ENCODE measurements around the gene MYO18A.

The MYO18A gene

DNA sequence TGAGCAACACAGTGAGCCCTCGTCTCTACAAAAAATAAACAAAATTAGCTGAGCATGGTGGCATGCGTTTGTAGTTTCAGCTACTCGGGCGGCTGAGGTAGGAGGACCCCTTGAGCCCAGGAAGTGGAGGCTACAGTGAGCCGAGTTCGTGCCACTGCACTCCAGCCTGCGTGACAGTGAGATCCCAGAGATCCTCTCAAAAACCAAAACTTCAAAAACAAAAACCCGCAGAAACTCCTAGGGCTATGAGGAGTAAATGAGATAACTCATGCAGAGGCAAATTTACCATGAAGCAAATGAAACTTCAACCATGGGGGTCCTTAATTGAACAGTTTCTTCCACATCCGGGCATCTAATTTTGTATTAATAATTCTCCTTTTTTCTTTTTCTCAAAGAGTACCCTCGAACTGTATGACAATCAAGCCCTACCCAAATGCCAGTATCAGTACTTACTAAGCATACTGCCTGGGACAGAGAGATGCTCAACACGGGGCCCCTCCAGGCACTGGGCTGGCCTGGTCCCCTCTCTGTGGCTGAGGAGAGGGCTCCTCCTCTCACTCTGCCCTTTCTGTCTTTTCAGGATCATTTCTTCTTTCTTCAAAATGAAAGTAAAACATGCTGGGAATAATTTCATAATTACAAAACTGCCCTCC lies 138.0 kb downstream of the MYO18A start:
- DNase-seq (ENCODE audit: low spot score): no peak
- TF ChIP-seq, protein P1, sequence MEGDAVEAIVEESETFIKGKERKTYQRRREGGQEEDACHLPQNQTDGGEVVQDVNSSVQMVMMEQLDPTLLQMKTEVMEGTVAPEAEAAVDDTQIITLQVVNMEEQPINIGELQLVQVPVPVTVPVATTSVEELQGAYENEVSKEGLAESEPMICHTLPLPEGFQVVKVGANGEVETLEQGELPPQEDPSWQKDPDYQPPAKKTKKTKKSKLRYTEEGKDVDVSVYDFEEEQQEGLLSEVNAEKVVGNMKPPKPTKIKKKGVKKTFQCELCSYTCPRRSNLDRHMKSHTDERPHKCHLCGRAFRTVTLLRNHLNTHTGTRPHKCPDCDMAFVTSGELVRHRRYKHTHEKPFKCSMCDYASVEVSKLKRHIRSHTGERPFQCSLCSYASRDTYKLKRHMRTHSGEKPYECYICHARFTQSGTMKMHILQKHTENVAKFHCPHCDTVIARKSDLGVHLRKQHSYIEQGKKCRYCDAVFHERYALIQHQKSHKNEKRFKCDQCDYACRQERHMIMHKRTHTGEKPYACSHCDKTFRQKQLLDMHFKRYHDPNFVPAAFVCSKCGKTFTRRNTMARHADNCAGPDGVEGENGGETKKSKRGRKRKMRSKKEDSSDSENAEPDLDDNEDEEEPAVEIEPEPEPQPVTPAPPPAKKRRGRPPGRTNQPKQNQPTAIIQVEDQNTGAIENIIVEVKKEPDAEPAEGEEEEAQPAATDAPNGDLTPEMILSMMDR (IDR thresholded peaks at IDR 0.05; ENCODE audit: extremely low read depth, missing control alignments): no peak

DNA sequence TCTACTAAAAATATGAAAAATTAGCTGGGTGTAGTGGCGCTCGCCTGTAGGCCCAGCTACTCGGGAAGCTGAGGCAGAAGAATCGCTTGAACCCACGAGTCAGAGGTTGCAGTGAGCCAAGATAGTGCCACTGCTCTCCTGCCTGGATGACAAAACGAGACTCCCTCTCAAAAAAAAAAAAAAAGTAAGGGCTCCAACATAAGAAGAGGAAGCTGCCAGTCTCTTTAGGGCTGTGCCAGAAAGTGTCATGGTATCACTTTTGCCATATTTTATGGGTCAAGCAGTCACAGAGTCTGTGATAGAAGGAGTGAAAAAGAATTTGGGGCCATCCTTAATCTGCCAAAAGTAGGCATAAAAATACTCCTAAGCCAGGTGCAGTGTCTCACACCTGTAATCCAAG lies 138.6 kb downstream of the MYO18A start:
- TF ChIP-seq, protein P1 (IDR thresholded peaks at IDR 0.05; ENCODE audit: extremely low read depth, missing control alignments): no peak
- DNase-seq (ENCODE audit: low spot score): no peak

DNA sequence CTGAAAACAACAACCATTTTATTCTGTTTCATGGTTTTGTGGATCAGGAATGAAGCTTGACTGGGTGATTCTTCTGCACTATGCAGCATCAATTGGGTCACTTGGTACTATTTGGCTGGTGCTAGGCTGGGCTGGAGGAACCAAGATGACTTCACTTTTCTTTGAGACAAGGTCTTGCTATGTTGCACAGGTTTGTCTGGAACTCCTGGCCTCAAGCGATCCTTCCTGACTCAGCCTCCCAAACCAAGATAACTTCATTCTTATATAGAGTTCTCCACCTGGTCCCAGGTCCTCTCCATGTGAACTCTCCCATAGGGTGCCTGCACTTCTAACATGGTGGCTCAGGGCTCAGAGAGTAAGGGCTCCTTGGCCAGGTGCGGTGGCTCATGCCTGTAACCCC lies 139.1 kb downstream of the MYO18A start:
- DNase-seq (ENCODE audit: low spot score): no peak
- TF ChIP-seq, protein P1 (IDR thresholded peaks at IDR 0.05; ENCODE audit: extremely low read depth, missing control alignments): no peak

DNA sequence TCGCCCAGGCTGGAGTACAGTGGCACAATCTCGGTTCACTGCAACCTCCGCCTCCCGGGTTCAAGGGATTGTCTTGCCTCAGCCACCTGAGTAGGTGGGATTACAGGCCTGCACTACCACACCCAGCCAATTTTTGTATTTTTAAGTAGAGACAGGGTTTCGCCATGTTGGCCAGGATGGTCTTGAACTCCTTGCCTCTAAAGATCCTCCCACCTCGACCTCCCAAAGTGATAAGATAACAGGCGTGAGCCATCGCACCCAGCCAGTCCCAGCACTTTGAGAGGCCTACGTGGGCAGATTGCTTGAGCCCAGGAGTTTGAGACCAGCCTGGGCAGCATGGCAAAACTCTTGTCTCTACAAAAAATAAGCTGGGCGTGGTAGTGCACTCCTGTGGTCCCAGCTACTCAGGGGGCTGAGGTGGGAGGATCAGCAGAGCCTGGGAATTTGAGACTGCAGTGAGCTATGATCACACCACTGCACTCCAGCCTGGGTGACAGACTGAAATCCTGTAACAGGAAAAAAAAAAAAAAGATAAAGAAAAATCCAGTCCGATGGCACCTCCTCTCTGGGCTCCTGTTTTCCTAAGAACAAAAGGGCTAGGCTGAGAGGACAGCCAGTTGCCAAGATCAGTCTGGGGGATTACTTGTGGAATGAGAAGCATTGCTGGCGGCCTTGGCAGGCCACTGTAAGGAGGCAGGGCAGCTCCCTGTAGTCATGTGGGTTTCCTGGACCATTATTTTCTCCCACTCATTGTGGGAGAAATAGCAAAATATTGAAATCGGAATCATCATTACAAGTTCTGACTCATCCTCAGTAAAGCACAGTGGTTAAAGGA lies 140.2 kb downstream of the MYO18A start:
- no peak for DNase-seq (ENCODE audit: low spot score)
- TF ChIP-seq, protein P1 (IDR thresholded peaks at IDR 0.05; ENCODE audit: extremely low read depth, missing control alignments): no peak

DNA sequence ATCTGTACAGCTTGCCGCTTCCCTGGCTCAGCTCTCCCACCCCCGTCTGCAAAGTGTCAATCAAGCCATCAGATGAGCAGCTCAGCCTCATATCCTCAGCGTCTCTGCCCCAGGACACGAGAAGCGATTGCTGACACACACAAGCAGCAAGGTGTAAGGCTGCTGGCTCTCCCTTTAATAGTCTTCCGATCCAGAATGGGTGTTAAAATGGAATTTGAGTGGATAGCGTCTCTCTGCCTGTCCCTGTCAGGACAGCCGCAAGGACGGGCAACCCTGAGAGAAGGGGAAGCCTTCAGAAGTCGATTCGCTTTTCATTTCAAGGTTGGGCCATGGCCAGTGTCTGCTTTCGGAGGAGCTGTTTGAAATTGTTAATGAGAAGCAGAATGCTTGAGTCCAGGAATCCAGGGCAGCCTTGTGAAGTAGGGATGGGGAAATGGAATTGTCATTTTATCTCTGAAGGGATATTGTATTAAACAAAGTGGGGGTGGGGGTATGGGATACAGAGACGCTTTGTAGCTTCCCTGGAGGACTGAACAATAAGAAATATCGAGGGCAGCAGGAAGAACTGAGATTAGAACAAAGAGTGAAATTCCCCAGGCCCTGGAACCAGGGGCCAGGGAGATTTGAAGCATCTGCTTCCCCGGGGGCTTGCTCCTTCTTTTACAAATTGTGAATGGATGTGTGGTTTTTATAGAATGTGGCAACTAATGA lies 142.0 kb downstream of the MYO18A start:
- TF ChIP-seq, protein P1 (IDR thresholded peaks at IDR 0.05; ENCODE audit: extremely low read depth, missing control alignments): no peak
- DNase-seq (ENCODE audit: low spot score): no peak

DNA sequence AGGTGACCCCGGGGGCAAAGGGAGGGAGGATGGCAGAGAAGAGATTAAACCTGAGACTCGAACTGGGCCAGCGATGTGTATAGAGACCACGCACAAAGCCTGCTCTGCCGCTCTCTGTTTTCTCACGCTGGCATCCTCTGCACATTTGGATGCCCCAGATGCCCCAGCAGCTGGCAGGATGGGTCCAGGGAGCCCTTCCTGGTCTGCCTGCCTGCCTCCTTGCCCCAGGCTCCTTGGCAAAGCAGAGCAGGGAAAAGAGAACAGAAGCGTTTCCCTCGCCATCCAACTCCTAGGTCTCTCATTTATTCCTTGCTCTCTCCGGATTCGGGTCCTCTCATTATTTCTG lies 142.5 kb downstream of the MYO18A start:
- TF ChIP-seq, protein P1 (IDR thresholded peaks at IDR 0.05; ENCODE audit: extremely low read depth, missing control alignments): no peak
- no peak for DNase-seq (ENCODE audit: low spot score)

DNA sequence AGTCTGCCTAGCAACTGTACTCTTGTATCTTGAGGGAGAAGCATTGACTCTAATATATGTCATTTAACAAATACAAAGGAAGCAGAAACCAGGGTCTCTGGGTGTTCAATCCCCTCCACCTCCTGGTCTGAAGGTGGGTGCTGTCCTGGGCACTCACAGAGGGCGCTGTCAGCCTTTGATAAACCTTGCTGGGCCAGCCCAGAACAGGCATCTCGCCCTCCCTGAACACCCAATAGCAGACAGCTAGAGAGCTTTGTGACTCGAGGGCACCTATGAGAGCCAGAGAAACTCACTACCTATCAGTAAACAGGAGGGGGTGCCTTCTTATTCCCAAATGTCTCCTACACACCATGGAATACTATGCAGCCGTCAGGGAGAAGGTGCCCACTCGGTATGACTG lies 143.6 kb downstream of the MYO18A start:
- TF ChIP-seq, protein P1 (IDR thresholded peaks at IDR 0.05; ENCODE audit: extremely low read depth, missing control alignments): no peak
- no peak for DNase-seq (ENCODE audit: low spot score)
